Stimulated activated CD8-positive, alpha-beta memory T cell treated with anti-CD3 and anti-CD28 coated beads, Interleukin-12 subunit alpha, Interleukin-12 subunit beta, amount 100 ng/mL, for 1 hour (primary cell): ENCODE results near the gene DNAJB13.

ENCODE experiments used
- DNase-seq: peaks from one replicate; pipeline ENCODE4 v3.0.0-alpha.2; 2020; ENCODE audit warnings: low read depth

The DNAJB13 gene

GRCh38 chr11:74000307-74001133 lies 49.7 kb downstream of the DNAJB13 start:
- no peak for DNase-seq

DNA sequence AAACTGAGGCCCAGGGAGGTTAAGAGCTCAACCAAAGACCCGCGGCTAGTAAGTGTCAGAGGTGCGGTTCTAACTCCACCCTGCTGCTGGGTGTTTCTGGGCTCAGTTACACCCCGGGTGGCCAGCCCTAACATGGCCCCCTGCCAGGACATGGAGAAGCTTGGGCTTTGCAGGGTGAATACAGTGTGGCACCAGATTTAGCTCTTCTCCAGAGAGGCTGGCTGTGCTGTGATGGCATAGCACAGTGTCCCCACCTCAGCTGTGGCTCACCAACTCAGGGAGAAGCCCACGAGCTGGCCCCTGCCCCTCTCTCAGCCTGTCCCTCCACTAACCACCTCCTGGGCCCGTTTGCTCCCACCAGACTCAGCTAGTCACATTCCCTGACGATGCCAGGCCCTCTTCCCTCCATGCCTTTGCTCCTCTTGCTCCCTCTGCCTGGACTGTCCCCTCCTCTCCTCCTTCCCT lies 51.0 kb downstream of the DNAJB13 start:
- DNase-seq = no peak

DNA sequence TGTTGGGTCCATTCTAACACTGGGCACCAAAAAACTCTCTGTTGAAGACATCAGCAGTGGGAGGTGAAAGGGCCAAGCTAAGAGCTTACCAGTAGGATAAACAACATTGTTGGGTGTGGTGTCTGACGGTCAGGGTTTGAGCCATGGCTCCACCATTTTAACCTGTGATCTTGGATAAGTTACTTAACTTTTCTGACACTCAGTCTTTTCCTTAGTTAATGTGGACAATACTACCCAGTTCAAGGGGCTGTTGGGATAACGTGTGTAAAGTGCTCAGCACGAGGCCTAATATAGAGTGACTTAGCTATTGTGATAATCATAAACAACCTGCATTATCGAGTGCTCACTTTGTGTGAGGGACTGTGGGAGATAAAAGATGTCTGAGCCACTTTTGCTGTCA lies 52.0 kb downstream of the DNAJB13 start:
- DNase-seq = no peak

DNA sequence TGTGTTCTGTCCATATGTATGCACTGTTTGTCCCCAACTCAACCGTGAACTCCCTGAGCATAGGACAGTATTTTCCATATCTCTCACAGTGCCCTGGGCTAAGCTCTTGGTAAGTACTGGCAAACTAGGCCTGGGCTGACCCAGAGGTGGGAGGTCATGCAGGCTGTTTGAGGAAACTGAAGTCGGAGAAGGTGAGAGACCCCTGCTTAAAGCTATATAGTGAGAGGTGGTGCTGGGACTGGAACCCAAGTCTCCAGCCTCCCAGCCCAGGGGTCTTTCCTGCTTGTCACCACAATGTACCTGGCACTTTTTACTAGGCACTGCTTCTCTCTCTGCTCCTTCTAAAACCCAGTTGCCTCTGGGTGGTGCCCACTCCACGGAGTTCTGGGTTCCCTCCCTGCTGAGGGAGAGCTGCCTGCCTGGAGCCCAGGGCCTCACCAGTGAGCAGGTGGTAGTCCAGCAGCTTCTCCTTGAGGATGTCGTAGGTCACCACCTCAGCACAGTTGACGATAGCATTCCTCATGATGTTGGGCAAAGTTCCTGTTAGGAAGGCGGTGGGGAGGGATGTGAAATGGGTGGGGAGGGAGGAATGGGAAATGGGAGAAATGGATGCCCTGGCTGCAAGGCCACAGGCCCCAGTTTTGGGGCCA lies 53.3 kb downstream of the DNAJB13 start:
- no peak for DNase-seq

DNA sequence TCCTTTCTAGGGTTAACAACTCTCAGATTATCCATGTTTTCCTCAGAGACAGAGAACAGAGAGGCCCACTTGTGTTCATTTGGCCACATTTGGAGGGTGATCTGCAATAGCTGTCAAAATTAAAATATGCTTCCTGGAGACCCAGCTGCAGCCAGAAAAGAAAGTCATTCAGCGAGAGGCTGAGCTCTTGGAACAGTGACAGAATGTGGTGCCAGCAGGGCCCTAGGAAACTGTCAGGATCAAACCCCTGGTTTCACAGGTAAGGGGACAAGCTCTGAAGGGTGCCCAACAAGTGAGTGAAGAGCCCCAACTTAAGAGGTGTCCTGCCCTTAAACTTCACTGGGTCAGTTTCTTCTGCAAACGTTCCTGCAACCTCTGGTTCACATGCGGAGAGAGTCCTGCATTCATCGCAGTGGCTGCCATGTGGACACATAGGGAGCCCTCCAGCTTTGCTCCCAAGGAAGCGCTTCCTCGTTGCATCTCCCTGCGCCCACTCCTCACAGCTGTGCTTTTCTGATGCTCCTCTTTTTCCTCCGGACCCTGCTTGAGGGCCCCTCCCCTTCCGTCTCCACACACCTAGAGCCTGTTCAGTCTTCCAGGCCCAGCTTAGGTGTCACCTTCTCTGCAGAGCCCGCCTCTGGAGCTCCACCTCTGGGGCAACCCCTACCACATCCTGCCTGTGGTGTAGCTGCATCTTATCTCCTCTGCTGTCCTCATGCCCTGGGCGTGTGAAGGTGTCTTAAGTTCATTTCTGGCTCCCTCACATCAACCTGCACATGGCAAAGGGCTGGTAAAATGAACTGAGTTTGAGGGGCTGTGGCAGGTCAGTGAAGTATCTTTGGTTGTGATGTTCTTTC lies 54.2 kb downstream of the DNAJB13 start:
- DNase-seq = peak; percentile 73

- DNase-seq = no peak
Observed at GRCh38 chr11:74005721-74006517, 55.1 kb downstream of the DNAJB13 start.

DNA sequence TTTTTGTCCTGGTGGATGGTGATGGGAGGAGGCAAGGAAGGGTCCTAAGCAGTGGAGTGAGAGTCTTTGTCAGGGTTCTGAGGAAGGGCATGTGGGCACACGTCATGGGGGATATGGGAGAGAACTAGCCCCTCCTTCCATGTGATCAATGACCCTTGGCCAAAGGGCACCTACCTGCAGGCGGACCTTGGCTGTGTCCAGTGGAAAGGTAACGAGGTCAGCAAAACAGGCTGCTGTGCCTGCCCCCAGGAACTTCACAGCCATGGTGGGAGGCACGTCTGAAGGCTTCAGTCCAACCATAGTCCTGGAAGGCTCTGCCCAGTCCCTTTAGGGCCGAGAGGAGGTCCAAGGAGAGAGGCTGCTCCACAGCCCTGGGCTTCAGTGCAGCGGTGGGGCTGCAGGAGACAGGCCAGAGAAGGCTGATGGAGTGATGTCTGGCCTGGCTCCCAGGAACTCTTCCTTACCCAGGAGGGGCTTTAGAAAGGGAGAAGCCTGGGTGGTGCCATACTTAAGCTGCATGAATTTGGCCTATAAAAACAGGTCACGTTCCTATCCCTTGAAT lies 56.0 kb downstream of the DNAJB13 start:
- no peak for DNase-seq

DNA sequence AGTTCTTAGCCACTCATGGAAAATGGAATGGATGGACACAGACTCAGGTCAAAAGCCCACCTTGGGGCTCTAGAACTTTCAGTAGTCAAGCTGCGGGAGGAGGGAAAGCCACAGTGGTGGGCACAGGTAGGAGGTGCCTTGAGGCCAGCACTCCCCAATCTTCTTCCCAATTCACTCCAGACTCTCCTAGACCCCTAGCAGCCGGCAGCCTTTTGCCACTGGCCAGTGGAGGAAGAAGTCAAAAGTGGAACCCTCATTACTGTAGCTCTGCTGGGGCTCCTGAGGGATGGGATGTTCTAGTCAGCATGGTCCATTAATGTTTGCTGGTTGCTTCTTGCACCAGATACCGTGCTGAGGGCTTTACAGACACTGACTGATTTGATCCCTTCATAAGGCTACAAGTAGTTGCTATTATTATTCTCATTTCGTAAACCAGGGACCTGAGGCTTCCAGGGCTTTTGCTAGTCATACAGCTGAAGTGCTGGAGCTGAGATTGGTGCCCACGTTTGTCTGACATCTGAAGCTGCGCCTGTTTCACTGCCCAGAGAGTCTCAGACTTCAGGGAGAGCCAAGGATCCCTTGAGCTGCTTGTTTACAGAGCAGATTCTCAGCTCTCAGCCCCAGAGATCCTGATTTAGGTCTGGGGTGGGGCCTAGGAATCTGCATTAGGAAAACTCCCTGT lies 57.0 kb downstream of the DNAJB13 start:
- DNase-seq = no peak

DNA sequence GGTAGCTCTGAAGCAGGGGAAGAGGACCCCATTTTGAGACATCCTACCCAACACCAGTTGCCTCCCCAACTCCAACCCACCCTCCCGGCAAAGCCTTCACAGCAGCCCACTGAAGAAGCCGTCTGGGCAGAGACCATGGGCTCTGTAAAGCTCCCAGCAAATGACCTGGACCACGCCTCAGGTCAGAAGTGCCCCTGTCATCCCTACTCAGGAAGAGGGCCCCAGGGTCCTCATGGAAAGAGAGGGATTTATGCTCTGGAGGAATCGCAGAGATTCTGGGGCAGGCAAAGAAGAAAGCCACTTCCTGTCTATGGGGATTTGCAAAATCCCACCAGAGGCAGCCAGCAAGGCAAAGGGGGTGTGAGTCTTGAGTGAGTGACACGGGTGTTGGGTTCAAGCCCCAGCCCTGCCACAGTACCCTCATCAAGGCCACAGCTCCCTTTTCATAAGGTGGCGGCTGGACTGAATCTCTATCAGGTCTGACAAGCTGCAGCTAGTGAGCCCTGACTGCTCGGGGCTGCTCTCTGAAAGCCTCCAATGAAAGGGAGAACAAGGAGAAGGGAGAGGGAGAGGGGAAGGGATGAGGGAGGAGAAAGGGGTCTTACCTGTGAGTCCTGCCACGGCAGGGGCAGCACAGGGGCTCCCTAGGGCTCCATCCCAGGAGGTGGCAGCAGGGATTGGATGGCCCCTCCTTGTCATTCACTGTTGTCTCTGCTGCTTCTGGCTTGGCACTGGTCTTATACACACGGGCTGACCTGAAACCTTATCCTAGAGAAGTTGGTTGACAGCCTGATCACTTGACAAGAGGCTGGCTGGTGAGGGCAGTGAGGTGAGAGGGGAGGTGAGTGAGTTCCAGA lies 57.8 kb downstream of the DNAJB13 start, which contains the start of gene UCP3:
Gene UCP3, minus strand, starts transcription at position 713 of the 857 bp plus-strand sequence. CDS start 2,043 bp downstream, outside the sequence.
- DNase-seq = no peak

DNA sequence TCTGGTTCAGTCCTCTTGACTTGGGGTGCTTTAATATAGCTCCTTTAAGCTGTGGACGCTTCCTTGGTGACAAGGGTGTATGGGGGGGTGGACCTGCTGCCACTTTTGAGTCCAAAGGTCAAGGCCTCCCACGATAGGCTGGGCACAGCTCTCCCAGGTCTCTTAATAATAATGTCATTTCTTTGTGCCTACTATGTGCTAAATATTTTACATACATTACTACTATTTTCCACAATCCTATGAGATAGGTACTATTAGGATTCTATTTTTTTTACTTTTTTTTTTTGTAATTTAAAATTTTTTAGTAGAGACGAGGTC lies 58.4 kb downstream of the DNAJB13 start:
- no peak for DNase-seq

DNA sequence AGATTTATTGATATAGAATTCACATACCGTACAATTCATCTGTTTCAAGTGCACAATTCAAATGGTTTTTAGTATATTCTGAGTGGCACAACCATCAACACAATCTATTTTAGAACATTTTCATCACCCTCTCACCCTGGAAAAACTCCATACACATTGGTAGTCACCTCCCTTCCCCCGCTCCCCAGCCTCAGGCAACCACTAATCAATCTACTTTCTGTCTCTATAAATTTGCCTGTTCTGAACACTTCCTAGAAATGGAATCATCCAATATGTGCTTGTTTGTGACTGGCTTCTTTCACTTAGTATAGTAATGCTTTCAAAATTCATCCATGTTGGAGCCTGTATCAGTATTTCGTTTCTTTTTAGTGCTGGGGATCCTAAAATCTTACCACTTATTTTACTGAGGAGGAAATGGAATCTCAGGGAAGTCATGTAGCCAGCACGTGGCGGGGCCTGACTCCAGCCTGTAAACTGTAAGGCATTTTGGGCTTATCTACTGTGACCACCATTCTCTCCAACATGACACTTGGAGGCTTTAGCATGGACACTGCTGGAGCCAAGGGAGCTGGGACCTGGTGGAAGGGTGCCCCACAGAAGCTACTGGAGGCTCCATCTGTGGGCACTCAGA lies 59.0 kb downstream of the DNAJB13 start:
- no peak for DNase-seq

DNA sequence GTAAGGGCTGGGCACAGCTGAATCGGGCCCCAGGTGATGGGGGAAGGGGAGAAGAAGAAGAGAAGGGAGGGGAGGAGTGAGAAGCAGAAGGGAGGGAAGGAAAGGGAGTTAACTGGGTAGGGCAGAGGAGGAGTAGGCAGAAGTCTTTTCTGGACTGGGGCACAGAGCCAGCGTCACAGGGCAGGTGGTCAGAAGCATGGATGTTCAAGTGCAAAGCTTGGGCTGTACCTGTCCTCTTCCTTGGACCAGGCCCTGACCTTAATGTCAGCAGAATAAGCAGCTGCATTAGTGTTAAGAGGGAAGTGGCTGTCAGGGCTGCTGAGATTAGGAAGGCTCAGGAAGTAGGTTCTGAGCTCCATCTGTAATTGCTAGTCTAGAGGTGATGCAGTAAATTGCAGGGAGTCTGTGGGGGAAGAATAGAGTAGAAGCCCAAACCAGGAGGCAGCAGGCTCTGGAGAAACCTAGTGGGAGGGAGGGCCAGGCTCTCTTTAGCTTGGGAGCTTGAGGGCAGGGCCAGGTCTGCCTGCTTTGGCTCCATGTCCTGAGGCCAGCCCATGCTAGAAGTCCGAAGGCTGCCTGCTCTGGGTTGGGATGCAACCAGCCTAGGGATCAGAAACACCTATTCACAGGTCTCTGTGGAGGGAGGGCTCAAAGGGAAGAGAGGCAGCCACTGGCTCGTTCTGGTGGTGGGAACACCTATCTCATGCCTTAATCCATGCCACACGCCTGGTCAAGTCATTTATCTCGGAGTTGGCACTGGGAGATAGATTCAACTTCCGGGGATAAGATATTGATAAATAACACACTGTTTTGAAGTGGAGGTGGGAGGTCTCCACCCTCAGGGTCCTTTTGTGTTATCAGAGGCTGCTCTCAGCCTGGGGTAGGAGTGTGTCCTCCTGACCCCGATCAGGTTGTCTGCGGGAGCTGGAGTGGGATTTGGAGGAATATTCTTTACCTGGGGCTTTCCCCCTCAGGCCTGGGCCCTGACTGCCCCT lies 59.8 kb downstream of the DNAJB13 start:
- DNase-seq = no peak

- no peak for DNase-seq
Observed at GRCh38 chr11:74011360-74012073, 60.7 kb downstream of the DNAJB13 start.

GRCh38 chr11:74012074-74012809 lies 61.4 kb downstream of the DNAJB13 start:
- DNase-seq = no peak

GRCh38 chr11:74013141-74013540 lies 62.3 kb downstream of the DNAJB13 start:
- no peak for DNase-seq

- DNase-seq = no peak
Observed at GRCh38 chr11:74014880-74015279, 64.1 kb downstream of the DNAJB13 start.
